Activated naive CD4-positive, alpha-beta T cell treated with anti-CD3 and anti-CD28 coated beads, Interleukin-2, amount 50 U/mL, for 16 hours (primary cell): Measurements from ENCODE around the gene RBFOX2.
"Not testable (repeated sequence)": the region's sequence is repeated elsewhere in the genome, so short reads cannot be mapped to it uniquely, and the experiment has no call there.

ENCODE experiments used
- DNase-seq: peaks from one replicate; pipeline ENCODE4 v3.0.0-alpha.2; 2020

RBFOX2 gene

GRCh38 chr22:36028646-36029405 is at the start of gene RBFOX2:
RBFOX2 (minus strand) TSS chr22:36028824; CDS start chr22:36028425, 399 bp downstream.
- peak; percentile 84 for DNase-seq

GRCh38 chr22:36077271-36077670 is 48.6 kb upstream of the RBFOX2 start:
- DNase-seq, result no peak

GRCh38 chr22:36075724-36076123 is 47.1 kb upstream of the RBFOX2 start:
- no peak for DNase-seq

GRCh38 chr22:36075230-36075629 is 46.6 kb upstream of the RBFOX2 start:
- no peak for DNase-seq

- DNase-seq, result no peak
Observed at GRCh38 chr22:36073476-36073875, 44.9 kb upstream of the RBFOX2 start.

- not testable (repeated sequence) for DNase-seq
Observed at GRCh38 chr22:36070645-36071044, 42.0 kb upstream of the RBFOX2 start.

- DNase-seq, result no peak
Observed at GRCh38 chr22:36069368-36069767, 40.7 kb upstream of the RBFOX2 start.

GRCh38 chr22:36068776-36069344 is 40.2 kb upstream of the RBFOX2 start:
- DNase-seq, result no peak

GRCh38 chr22:36067235-36067558 is 38.6 kb upstream of the RBFOX2 start:
- DNase-seq, result no peak

- peak; percentile 63 for DNase-seq
Observed at GRCh38 chr22:36065775-36066544, 37.3 kb upstream of the RBFOX2 start.

GRCh38 chr22:36065462-36065774 is 36.8 kb upstream of the RBFOX2 start:
- no peak for DNase-seq

GRCh38 chr22:36064358-36064757 is 35.7 kb upstream of the RBFOX2 start:
- no peak for DNase-seq

- DNase-seq, result no peak
Observed at GRCh38 chr22:36056980-36057379, 28.4 kb upstream of the RBFOX2 start.

- no peak for DNase-seq
Observed at GRCh38 chr22:36055376-36056295, 27.0 kb upstream of the RBFOX2 start.

- not testable (repeated sequence) for DNase-seq
Observed at GRCh38 chr22:36054446-36054845, 25.8 kb upstream of the RBFOX2 start.

GRCh38 chr22:36053242-36054147 is 24.9 kb upstream of the RBFOX2 start:
- DNase-seq, result no peak

- DNase-seq, result no peak
Observed at GRCh38 chr22:36052505-36052941, 23.9 kb upstream of the RBFOX2 start.

- no peak for DNase-seq
Observed at GRCh38 chr22:36049678-36049997, 21.0 kb upstream of the RBFOX2 start.

- DNase-seq, result no peak
Observed at GRCh38 chr22:36048911-36049677, 20.5 kb upstream of the RBFOX2 start.

- DNase-seq, result not testable (repeated sequence)
Observed at GRCh38 chr22:36044517-36044916, 15.9 kb upstream of the RBFOX2 start.

- DNase-seq, result no peak
Observed at GRCh38 chr22:36042240-36042639, 13.6 kb upstream of the RBFOX2 start.
